Transverse colon (tissue), 4 donors: ENCODE measurements around the gene PHACTR2.
"Not testable (repeated sequence)": the region's sequence is repeated elsewhere in the genome, so short reads cannot be mapped to it uniquely, and the experiment has no call there.

Source experiments
- CTCF ChIP-seq, 5 experiments: fragments of 200-600 bp in 3 of 5; fragments of 450-650 bp in 2 of 5; sonication (generic) in 3 of 5; IDR thresholded peaks; 1 replicate in 2 of 5; 2 replicates in 3 of 5; pipeline ENCODE4 v1.5.1; 2016 to 2017; ENCODE audit warnings: antibody characterized with exemption in 5 of 5, inconsistent platforms in 3 of 5, mild to moderate bottlenecking in 2 of 5, moderate library complexity in 1 of 5
- POLR2A ChIP-seq: fragments of 450-650 bp; IDR thresholded peaks from one replicate; pipeline ENCODE4 v1.6.1; 2016; ENCODE audit warnings: antibody characterized with exemption, mild to moderate bottlenecking, moderate library complexity
- POLR2AphosphoS5 ChIP-seq, 3 donors: sonication (generic); formaldehyde crosslinking; IDR thresholded peaks; one replicate each; pipeline ENCODE4 v1.6.1; 2016; ENCODE audit warnings: antibody characterized with exemption in 3 of 3

GRCh38 chr6:143651328-143651727, 26.4 kb upstream of the PHACTR2 start:
- not testable (repeated sequence) for TF ChIP-seq CTCF (IDR thresholded peaks at IDR 0.05); POLR2AphosphoS5 (IDR thresholded peaks at IDR 0.05); POLR2A
